GM12878 (cell line): ENCODE results near the gene RAB43. TPM values are rescaled to one million over a fixed set of nuclear protein-coding genes. Genes with fewer than 3 reads are reported as not detected.
A peak's percentile ranks its signal among the peaks of the same experiment; 100 is the strongest.

ENCODE experiments used
- ATAC-seq: fragments of 200-7000 bp; cut with Tn5 transposase; 3 replicates; pipeline ENCODE4 v1.9.1; 2020; ENCODE audit warnings: mild to moderate bottlenecking, moderate library complexity
- BruUV-seq: library from RNA; stranded (reverse); fragments of 400-500 nt; replicated peaks from 2 replicates; lab custom pipeline; 2021; lab: Mats Ljungman, UMichigan
- CTCF ChIA-PET: fragments of 300-600 bp; sonication (Branson Sonifier 250); formaldehyde crosslinking; extraction: SDS; loops from one replicate; lab custom pipeline; 2021; ENCODE audit warnings: inconsistent platforms; lab: Yijun Ruan, JAX
- POLR2A ChIA-PET: fragments of 350-600 bp; formaldehyde crosslinking; extraction: SDS; loops from one replicate; lab custom pipeline; 2021; ENCODE audit warnings: inconsistent platforms; lab: Charles Lee
- RAD21 ChIA-PET: fragments of 300-600 bp; sonication (Branson Sonifier 250); formaldehyde crosslinking; loops from one replicate; lab custom pipeline; 2023; ENCODE audit warnings: antibody characterized with exemption; ENCODE audit not compliant: unreplicated experiment; lab: Charles Lee
- SMC1A ChIA-PET: fragments of 300-600 bp; sonication (Branson Sonifier 250); formaldehyde crosslinking; loops from one replicate; lab custom pipeline; 2023; ENCODE audit not compliant: unreplicated experiment, uncharacterized antibody; lab: Charles Lee
- DNase-seq: peaks from one replicate; pipeline ENCODE4 v3.0.0-alpha.2; 2011; ENCODE audit warnings: low read depth, low spot score
- FAIRE-seq: peaks from 3 replicates; lab custom pipeline; 2011; peaks lifted over from hg19 to GRCh38; lab: Jason Lieb, UNC
- H2AFZ ChIP-seq: 2 replicates; pipeline ENCODE4 v1.6.0; 2011; ENCODE audit warnings: low read depth, low read length, control low read depth; ENCODE audit not compliant: control insufficient read depth
- H3K27ac ChIP-seq: 2 replicates; pipeline ENCODE4 v1.5.1; 2011; ENCODE audit warnings: control low read depth; ENCODE audit not compliant: control insufficient read depth, insufficient read depth
- H3K27me3 ChIP-seq, 2 experiments: replicated peaks in 1 of 2; 2 replicates each; pipeline versions ENCODE4 v1.6.0 to v1.6.1; 2011; ENCODE audit warnings: low read length in 1 of 2; ENCODE audit not compliant: control insufficient read depth in 2 of 2, insufficient read depth in 2 of 2
- H3K36me3 ChIP-seq, 2 experiments: 2 replicates each; pipeline ENCODE4 v1.5.1; 2011; ENCODE audit warnings: low read length in 1 of 2; ENCODE audit not compliant: control insufficient read depth in 2 of 2, insufficient read depth in 2 of 2
- H3K4me1 ChIP-seq: 2 replicates; pipeline ENCODE4 v1.6.1; 2011; ENCODE audit warnings: mild to moderate bottlenecking, low read length, moderate library complexity, mixed read lengths; ENCODE audit not compliant: control insufficient read depth, insufficient read depth
- H3K4me2 ChIP-seq: 2 replicates; pipeline ENCODE4 v1.6.0; 2011; ENCODE audit warnings: control low read depth; ENCODE audit not compliant: control insufficient read depth, insufficient read depth
- H3K4me3 ChIP-seq: fragments of 200-600 bp; sonication (generic); 2 replicates; pipeline ENCODE4 v1.5.1; 2016
- H3K79me2 ChIP-seq: 2 replicates; pipeline ENCODE4 v1.6.0; 2011; ENCODE audit warnings: low read length; ENCODE audit not compliant: control insufficient read depth, insufficient read depth
- H3K9ac ChIP-seq: 2 replicates; pipeline ENCODE4 v1.8.0; 2011; ENCODE audit warnings: low read length, control low read depth, mixed read lengths; ENCODE audit not compliant: control insufficient read depth, insufficient read depth
- H3K9me3 ChIP-seq: replicated peaks from 3 replicates; pipeline ENCODE4 v1.5.1; 2011; ENCODE audit warnings: mild to moderate bottlenecking, low read length; ENCODE audit not compliant: control insufficient read depth, insufficient read depth
- H4K20me1 ChIP-seq: 2 replicates; pipeline ENCODE4 v1.6.0; 2011; ENCODE audit not compliant: control insufficient read depth, insufficient read depth
- CBFB ChIP-seq: IDR thresholded peaks from 2 replicates; pipeline ENCODE4 v1.6.1; 2016; ENCODE audit warnings: antibody characterized with exemption, low read depth
- DPF2 ChIP-seq: fragments of 450-650 bp; IDR thresholded peaks from 2 replicates; pipeline ENCODE4 v1.6.1; 2017; ENCODE audit warnings: mild to moderate bottlenecking
- EED ChIP-seq: sonication (generic); IDR thresholded peaks from 2 replicates; pipeline ENCODE4 v1.6.1; 2016; ENCODE audit warnings: antibody characterized with exemption, low read depth
- EP300 ChIP-seq, 2 experiments: fragments of 150-350 bp in 1 of 2; IDR thresholded peaks; 2 replicates each; pipeline ENCODE4 v1.6.1; 2011 to 2012; ENCODE audit warnings: low read depth in 2 of 2, low read length in 2 of 2, borderline replicate concordance in 1 of 2, improper control_type of control experiment in 1 of 2, inconsistent platforms in 1 of 2; ENCODE audit not compliant: control insufficient read depth in 1 of 2
- HDGF ChIP-seq: fragments of 450-650 bp; IDR thresholded peaks from 2 replicates; pipeline ENCODE4 v1.6.1; 2016; ENCODE audit warnings: antibody characterized with exemption
- IKZF1 ChIP-seq: fragments of 450-650 bp; conservative IDR thresholded peaks from 2 replicates; pipeline ENCODE4 v1.6.1; 2017; ENCODE audit warnings: antibody characterized with exemption, mild to moderate bottlenecking
- IKZF2 ChIP-seq, 2 experiments: fragments of 450-650 bp; IDR thresholded peaks; 2 replicates each; pipeline ENCODE4 v1.6.1; 2017; ENCODE audit warnings: mild to moderate bottlenecking in 2 of 2, moderate library complexity in 2 of 2
- MEF2A ChIP-seq: IDR thresholded peaks from 2 replicates; pipeline ENCODE4 v1.6.1; 2011; ENCODE audit warnings: low read depth, mild to moderate bottlenecking, low read length, moderate library complexity; ENCODE audit not compliant: insufficient read depth
- MEF2B ChIP-seq: fragments of 450-650 bp; IDR thresholded peaks from 2 replicates; pipeline ENCODE4 v1.6.1; 2018; ENCODE audit warnings: mild to moderate bottlenecking, moderate library complexity; ENCODE audit not compliant: partially characterized antibody, poor library complexity, severe bottlenecking
- MTA2 ChIP-seq: fragments of 450-650 bp; IDR thresholded peaks from 2 replicates; pipeline ENCODE4 v1.6.1; 2016; ENCODE audit warnings: low read depth, mild to moderate bottlenecking, moderate library complexity
- MTA3 ChIP-seq: IDR thresholded peaks from 2 replicates; pipeline ENCODE4 v1.6.1; 2012; ENCODE audit warnings: low read length, inconsistent platforms, borderline replicate concordance
- NBN ChIP-seq: fragments of 450-650 bp; IDR thresholded peaks from 2 replicates; pipeline ENCODE4 v1.6.1; 2016
- NR2F1 ChIP-seq: fragments of 450-650 bp; conservative IDR thresholded peaks from 2 replicates; pipeline ENCODE4 v1.6.1; 2017; ENCODE audit warnings: mild to moderate bottlenecking
- RB1 ChIP-seq: fragments of 450-650 bp; formaldehyde crosslinking; IDR thresholded peaks from 2 replicates; pipeline ENCODE4 v1.6.1; 2017; ENCODE audit warnings: mild to moderate bottlenecking, borderline replicate concordance
- RUNX3 ChIP-seq: IDR thresholded peaks from 2 replicates; pipeline ENCODE4 v1.6.1; 2012; ENCODE audit warnings: low read length, inconsistent platforms
- SPI1 ChIP-seq: IDR thresholded peaks from 2 replicates; pipeline ENCODE4 v1.6.1; 2011; ENCODE audit warnings: low read depth, mild to moderate bottlenecking, low read length, moderate library complexity, borderline replicate concordance; ENCODE audit not compliant: insufficient read depth
- ZNF207 ChIP-seq: fragments of 450-650 bp; IDR thresholded peaks from 2 replicates; pipeline ENCODE4 v1.6.1; 2014; ENCODE audit warnings: antibody characterized with exemption, mild to moderate bottlenecking, borderline replicate concordance
- ZNF274 ChIP-seq: IDR thresholded peaks from one replicate; pipeline ENCODE4 v1.8.0; 2011; ENCODE audit not compliant: insufficient read length, insufficient read depth
- WGBS: methylation state at CpG from one replicate; pipeline ENCODE4 v1.1.6; 2016; ENCODE audit warnings: low lambda C conversion rate; ENCODE audit not compliant: insufficient replicate concordance, insufficient coverage; ENCODE audit errors: missing lambda C conversion rate; 5-methylcytosine and 5-hydroxymethylcytosine counted together
- in situ Hi-C: fragments of 300-500 bp; cut with MboI; formaldehyde crosslinking; loops from 9 replicates; pipeline ENCODE4 v1.14.3; 2018; ENCODE audit warnings: mixed read lengths
- intact Hi-C: fragments of 100-400 bp; cut with micrococcal nuclease; formaldehyde crosslinking; loops from one replicate; pipeline ENCODE4 v1.14.2; 2022; ENCODE audit not compliant: unreplicated experiment
- polyA plus RNA-seq, 11 experiments: library from polyadenylated mRNA; depleted of rRNA in 4 of 11; unstranded in 6 of 11; stranded (reverse) in 5 of 11; fragments of >200 nt; fragmentation: Nextera tagmentation in 4 of 11; fragmentation: Illumina TruSeq in 1 of 11; extraction: Ambion mirVana in 4 of 11; extraction: Trizol in 1 of 11; gene quantifications; 1 replicate in 1 of 11; 2 replicates in 10 of 11; pipeline versions ENCODE4 v1.2.1 to v1.2.3, GENCODE V29; 2011 to 2016; ENCODE audit warnings: inconsistent platforms in 2 of 11, missing spikeins in 2 of 11, low read depth in 1 of 11
- total RNA-seq, 4 experiments: library from RNA; depleted of rRNA in 3 of 4; stranded (reverse); fragments of >200 nt in 3 of 4; fragmentation: Illumina TruSeq in 1 of 4; extraction: Trizol in 1 of 4; gene quantifications; 2 replicates each; pipeline versions ENCODE4 v1.2.1 to v1.2.3, GENCODE V29; 2013 to 2021

Gene RAB43
- total and polyA plus RNA-seq, 10 of the 15 experiments (the other 5 are each of a cell fraction or from before 2014, with no cell fraction given): 0.08 to 14.0 (median 4.0) TPM

GRCh38 chr3:129123314-129124060 lies 1.9 kb upstream of the RAB43 start:
- in situ Hi-C loops (no loop called here), intact Hi-C loops (loop anchor here (5.0 kb wide), 1 partner anchor 59 kb away; the partner anchor contains the start of gene CNBP)
- ChIA-PET RAD21 (interaction anchor here (0.9 to 3.8 kb wide), 5 partner anchors 38 to 319 kb away, joined by 3 to 20 read pairs (median 5); no protein-coding TSS in a partner anchor), POLR2A (interaction anchor here (0.6 kb wide), 1 partner anchor 26 kb away, joined by 4 read pairs; no protein-coding TSS in a partner anchor), CTCF (interaction anchor here (1.2 to 1.7 kb wide), 4 partner anchors 40 to 124 kb away, joined by 4 to 7 read pairs (median 5); no protein-coding TSS in a partner anchor), SMC1A (interaction anchor here (0.7 to 2.3 kb wide), 7 partner anchors 9 to 125 kb away, joined by 3 to 8 read pairs (median 4); partner anchors contain the start of gene COPG1)
- H3K9ac ChIP-seq: no peak overlapping the region
- WGBS: 14% methylated on average over 5 of the region's 5 CpGs
- H4K20me1 ChIP-seq: no peaks in the 10 kb centered on the region
- no peak overlapping the region for H3K27ac ChIP-seq
- FAIRE-seq: no peak
- peaks cover 19% of the 10 kb centered on the region for H3K79me2 ChIP-seq
- H3K9me3 ChIP-seq: no peaks in the 10 kb centered on the region
- ATAC-seq: no peak
- H3K36me3 ChIP-seq: no peaks in the 10 kb centered on the region; a peak in 2 of 4 replicates
- TF ChIP-seq HDGF: no peak
- TF ChIP-seq EP300 (IDR thresholded peaks at IDR 0.05; ENCODE audit: borderline replicate concordance in 1 of 2, control insufficient read depth in 1 of 2, low read depth in 2 of 2, low read length in 2 of 2): no peak
- 0 out of 2 replicates have a peak, but pooled peaks have one; percentile 53 for TF ChIP-seq MTA2
- TF ChIP-seq NR2F1: 0 out of 2 replicates have a peak, but pooled peaks have one; percentile 10
- no peak for TF ChIP-seq ZNF274
- TF ChIP-seq ZNF207: no peak
- TF ChIP-seq DPF2: 0 out of 2 replicates have a peak, but pooled peaks have one; percentile 21
- peak; percentile 69 for TF ChIP-seq RUNX3
- TF ChIP-seq EED: peak; percentile 36; the same call in 1 of the 2 replicates
- peak; percentile 33; the same call in 1 of the 2 replicates for TF ChIP-seq IKZF1
- TF ChIP-seq MEF2A: peak; percentile 51; the same call in 1 of the 2 replicates
- TF ChIP-seq MTA3: no peak
- TF ChIP-seq MEF2B: peak; percentile 60
- no peak for TF ChIP-seq NBN
- no peak for TF ChIP-seq RB1
- TF ChIP-seq CBFB: 0 out of 2 replicates have a peak, but pooled peaks have one; percentile 26
- TF ChIP-seq IKZF2 (IDR thresholded peaks at IDR 0.05): peak; percentile 16 to 28; a peak in 1 of 4 replicates
- TF ChIP-seq SPI1: peak; percentile 66; the same call in 1 of the 2 replicates
- DNase-seq: no peak
- H3K4me1 ChIP-seq: peaks cover 27% of the 10 kb centered on the region
- H3K27me3 ChIP-seq: no peaks in the 10 kb centered on the region
- no peak overlapping the region for H3K4me3 ChIP-seq
- BruUV-seq: no TSS peak
- no peak overlapping the region for H2AFZ ChIP-seq
- peak overlapping the region; percentile 54; the same call in 1 of the 2 replicates for H3K4me2 ChIP-seq
